A549 (cell line): ENCODE results near the gene AUTS2.

Experiments used
- NPAS2 ChIP-seq: fragments of 250-450 bp; sonication (Bioruptor Pico); IDR thresholded peaks from 2 replicates; pipeline ENCODE4 v1.8.0; 2022; ENCODE audit warnings: mild to moderate bottlenecking, moderate library complexity, borderline replicate concordance
- POLR2AphosphoS2 ChIP-seq: conservative IDR thresholded peaks from 2 replicates; pipeline ENCODE4 v1.6.1; 2012; ENCODE audit warnings: low read length, improper control_type of control experiment, inconsistent platforms

- no peak for TF ChIP-seq POLR2AphosphoS2
- no peak for TF ChIP-seq NPAS2 (CRISPR knock-in tag)
These were observed 32.0 kb downstream of the AUTS2 start for GRCh38 chr7:69630292-69630691.
